Left ventricle myocardium inferior (tissue), 1 donor: ENCODE data around the gene EDC4. TPM values are rescaled to one million over a fixed set of nuclear protein-coding genes. Genes with fewer than 3 reads are reported as not detected.

Experiments used
- DNase-seq: peaks from one replicate; pipeline ENCODE4 v3.0.0-alpha.2; 2020
- H3K27ac ChIP-seq: fragments of 200-600 bp; replicated peaks from 2 replicates; pipeline ENCODE4 v1.8.0; 2021
- H3K27me3 ChIP-seq: fragments of 200-600 bp; 2 replicates; pipeline ENCODE4 v1.8.0; 2021; ENCODE audit warnings: low read depth
- H3K36me3 ChIP-seq: fragments of 200-600 bp; 2 replicates; pipeline ENCODE4 v1.8.0; 2021
- H3K4me1 ChIP-seq: fragments of 200-600 bp; 2 replicates; pipeline ENCODE4 v1.8.0; 2021
- H3K4me3 ChIP-seq: fragments of 200-600 bp; 2 replicates; pipeline ENCODE4 v1.8.0; 2021; ENCODE audit warnings: mild to moderate bottlenecking, moderate library complexity
- H3K9me3 ChIP-seq: fragments of 200-600 bp; replicated peaks from 2 replicates; pipeline ENCODE4 v1.8.0; 2021
- intact Hi-C: fragments of 100-400 bp; cut with micrococcal nuclease; formaldehyde crosslinking; loops from one replicate; pipeline ENCODE4 v1.11.0; 2022
- total RNA-seq: library from RNA; stranded (reverse); fragmentation: NEBNext Ultra II Directional; extraction: Animal tissue kit (Norgen Biotek cat#: 25700); gene quantifications from one replicate; pipeline ENCODE4 v1.2.1, GENCODE V29; 2021
- TF ChIP-seq, protein P1 (sequence below): fragments of 200-600 bp; IDR thresholded peaks from 2 replicates; pipeline ENCODE4 v1.8.0; 2021; ENCODE audit warnings: antibody characterized with exemption, mild to moderate bottlenecking, borderline replicate concordance
- donor health status: DM: no; HTN: yes; CAD: no; lungs with severe emphysema.

The EDC4 gene
- total RNA-seq, 1 donor from 2014 or later: 33.2 TPM

DNA sequence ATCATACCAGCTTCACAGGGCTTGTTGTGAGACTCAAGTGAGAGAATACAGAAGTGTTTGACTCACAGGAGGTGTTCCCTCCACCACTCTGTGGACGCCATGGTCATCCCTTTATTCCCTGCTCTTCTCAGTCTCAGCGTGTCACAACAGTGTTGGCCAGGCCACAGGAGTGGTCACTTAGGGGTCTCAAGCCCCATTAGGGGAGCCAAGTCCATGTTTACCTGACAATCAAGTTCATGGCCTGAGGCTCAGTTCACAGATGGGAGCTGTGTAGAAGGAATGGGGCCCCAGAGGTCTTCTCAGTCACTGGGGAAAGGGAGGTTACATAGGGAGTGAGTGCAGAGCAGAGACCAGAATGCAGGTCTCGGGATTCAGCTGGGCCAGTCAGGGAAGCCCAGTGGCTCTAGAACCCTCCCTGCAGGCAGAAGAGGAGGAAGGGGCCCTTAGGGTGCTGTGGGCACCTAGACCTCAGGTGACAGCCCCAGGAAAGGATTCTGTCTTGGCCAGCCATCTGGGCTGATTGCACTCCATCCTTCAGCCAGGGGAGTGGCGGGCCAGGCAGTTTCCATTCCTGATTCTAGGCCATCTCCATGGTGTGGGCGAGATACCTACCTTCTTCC lies 15.8 kb upstream of the EDC4 start:
- DNase-seq: no peak
- Histone ChIP-seq H3K4me3 (peak overlapping the region; percentile 0), H3K27me3 (no peaks in the 10 kb centered on the region), H3K36me3 (peaks cover 8% of the 10 kb centered on the region), H3K27ac (peak overlapping the region; percentile 93), H3K4me1 (peaks cover 80% of the 10 kb centered on the region), H3K9me3 (no peaks in the 10 kb centered on the region)
- TF ChIP-seq, protein P1, sequence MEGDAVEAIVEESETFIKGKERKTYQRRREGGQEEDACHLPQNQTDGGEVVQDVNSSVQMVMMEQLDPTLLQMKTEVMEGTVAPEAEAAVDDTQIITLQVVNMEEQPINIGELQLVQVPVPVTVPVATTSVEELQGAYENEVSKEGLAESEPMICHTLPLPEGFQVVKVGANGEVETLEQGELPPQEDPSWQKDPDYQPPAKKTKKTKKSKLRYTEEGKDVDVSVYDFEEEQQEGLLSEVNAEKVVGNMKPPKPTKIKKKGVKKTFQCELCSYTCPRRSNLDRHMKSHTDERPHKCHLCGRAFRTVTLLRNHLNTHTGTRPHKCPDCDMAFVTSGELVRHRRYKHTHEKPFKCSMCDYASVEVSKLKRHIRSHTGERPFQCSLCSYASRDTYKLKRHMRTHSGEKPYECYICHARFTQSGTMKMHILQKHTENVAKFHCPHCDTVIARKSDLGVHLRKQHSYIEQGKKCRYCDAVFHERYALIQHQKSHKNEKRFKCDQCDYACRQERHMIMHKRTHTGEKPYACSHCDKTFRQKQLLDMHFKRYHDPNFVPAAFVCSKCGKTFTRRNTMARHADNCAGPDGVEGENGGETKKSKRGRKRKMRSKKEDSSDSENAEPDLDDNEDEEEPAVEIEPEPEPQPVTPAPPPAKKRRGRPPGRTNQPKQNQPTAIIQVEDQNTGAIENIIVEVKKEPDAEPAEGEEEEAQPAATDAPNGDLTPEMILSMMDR: no peak
- intact Hi-C loops: no loop called here

DNA sequence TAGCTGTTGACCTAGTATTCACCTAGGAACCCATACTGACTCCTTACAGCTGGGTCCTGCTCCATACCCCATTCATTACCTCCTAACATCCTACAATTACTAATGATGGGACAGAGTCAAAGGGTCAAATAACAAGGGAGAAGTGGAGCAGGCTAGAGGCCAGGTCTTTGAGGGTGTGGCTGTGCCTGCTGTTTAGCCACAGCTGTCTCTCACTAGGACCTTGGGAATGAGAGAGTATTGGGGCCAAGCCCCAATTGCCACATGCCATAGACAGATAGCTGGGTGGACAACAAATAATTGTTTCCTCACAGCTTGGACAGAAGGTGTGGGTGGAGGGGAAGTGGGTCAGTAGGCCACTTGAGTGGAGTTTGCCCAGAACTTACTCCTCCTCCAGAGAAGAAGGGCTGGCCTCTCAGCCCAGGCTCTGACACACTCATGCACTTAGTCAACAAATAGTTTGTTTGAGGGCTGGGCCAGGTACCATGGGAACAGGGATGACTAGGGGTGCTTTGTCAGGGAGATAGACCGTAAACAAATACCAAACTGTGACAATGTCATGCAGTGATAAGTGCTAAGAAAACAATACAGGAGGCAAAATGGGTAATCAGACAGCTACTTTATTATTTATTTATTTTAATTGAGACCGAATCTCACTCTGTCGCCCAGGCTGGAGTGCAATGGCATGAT lies 15.2 kb upstream of the EDC4 start:
- Histone ChIP-seq H3K9me3 (no peaks in the 10 kb centered on the region), H3K4me3 (peak overlapping the region; percentile 5), H3K27me3 (no peaks in the 10 kb centered on the region), H3K27ac (peak overlapping the region; percentile 93), H3K4me1 (peaks cover 86% of the 10 kb centered on the region), H3K36me3 (peaks cover 8% of the 10 kb centered on the region)
- TF ChIP-seq, protein P1: no peak
- DNase-seq: peak; percentile 61
- intact Hi-C loops: no loop called here

DNA sequence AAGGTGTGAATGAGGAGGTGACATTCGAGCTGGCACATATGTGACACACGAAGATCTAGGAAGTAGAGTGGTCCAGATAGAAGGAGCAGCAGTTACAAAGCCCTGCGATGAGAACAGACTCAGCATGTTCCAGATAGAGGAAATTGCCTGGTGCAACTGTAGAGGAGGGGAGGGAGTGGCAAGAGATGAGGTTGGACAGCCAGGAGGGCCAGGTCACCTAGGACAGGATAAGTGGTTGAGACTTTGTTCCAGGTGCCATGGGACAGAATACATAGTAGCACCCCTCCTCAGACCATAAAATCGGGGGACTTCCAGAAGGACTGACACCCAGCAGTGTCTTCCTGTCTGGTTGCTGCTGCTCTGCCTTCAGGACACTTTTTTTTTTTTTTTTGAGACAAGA lies 14.4 kb upstream of the EDC4 start:
- Histone ChIP-seq H3K36me3 (peaks cover 8% of the 10 kb centered on the region), H3K27me3 (no peaks in the 10 kb centered on the region), H3K4me3 (peak overlapping the region; percentile 5), H3K4me1 (peaks cover 94% of the 10 kb centered on the region), H3K9me3 (no peaks in the 10 kb centered on the region), H3K27ac (peak overlapping the region; percentile 93)
- no peak for DNase-seq
- intact Hi-C loops: no loop called here
- TF ChIP-seq, protein P1: no peak

DNA sequence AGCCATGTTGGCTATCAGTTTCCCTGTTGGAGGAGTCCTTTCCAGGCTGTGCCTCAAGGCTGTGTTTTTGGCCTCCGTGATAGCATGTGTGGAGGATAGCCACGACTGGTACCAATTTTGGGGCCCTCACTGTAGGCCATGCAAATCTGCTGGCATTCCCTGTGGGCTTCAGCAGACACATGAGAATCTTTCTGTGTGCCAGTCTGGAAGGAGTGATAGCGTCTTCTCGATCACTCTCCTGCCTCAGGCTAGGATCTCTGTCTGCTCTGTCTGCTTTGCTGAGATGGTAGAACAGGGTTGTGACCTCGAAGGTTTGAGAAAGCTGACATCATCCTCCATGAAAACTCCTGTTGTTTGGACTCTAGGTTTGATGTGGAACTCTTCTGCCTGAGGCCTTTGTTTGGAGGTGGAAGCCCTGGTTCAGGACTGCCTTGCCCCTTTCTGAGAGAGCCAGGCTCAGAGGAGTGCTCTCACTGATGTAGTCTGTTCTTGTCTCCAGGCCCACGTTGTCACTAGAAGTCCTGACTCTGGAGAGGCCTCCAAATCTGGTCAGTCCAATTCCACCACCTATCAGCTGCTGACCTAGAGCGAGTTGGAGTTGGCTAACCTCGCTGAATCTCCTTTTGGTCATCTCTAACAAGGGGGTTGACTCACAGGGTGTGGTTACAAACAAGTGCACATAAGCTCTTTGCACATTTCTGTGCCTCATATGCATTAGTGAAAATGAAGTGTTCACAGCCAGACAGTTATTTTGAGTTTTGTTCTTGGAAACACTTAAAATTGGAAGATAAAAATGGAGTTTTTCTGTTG lies 12.1 kb upstream of the EDC4 start:
- no peaks in the 10 kb centered on the region for H3K27me3 ChIP-seq
- H3K4me1 ChIP-seq: peaks cover 96% of the 10 kb centered on the region
- TF ChIP-seq, protein P1: no peak
- H3K27ac ChIP-seq: peak overlapping the region; percentile 93
- no peaks in the 10 kb centered on the region for H3K9me3 ChIP-seq
- DNase-seq: no peak
- intact Hi-C loops: no loop called here
- H3K36me3 ChIP-seq: peaks cover 19% of the 10 kb centered on the region
- no peak overlapping the region for H3K4me3 ChIP-seq

DNA sequence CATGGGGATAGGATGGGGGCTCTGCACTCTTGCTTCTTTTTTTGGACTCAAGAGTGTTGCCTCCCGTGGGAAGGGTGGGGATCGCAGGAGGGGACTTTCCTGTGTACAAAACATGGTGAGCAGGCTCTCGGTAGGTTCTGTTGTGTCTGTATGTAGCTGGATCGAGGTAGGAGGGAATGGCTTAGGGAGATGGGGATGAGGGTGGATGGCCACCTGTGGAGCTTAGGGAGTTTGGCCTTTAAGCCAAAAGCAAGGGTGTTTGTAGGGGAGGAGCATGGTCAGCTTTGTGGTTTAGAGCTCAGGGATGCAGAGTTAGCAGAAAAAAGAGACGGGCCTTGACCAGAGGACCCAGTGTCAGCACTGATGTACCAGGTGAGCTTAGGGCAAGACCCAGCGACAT lies 11.0 kb upstream of the EDC4 start:
- H3K4me1 ChIP-seq: peaks cover 85% of the 10 kb centered on the region
- intact Hi-C loops: no loop called here
- H3K27ac ChIP-seq: peak overlapping the region; percentile 93
- TF ChIP-seq, protein P1: no peak
- H3K9me3 ChIP-seq: no peaks in the 10 kb centered on the region
- no peak overlapping the region for H3K4me3 ChIP-seq
- DNase-seq: no peak
- peaks cover 30% of the 10 kb centered on the region for H3K36me3 ChIP-seq
- no peaks in the 10 kb centered on the region for H3K27me3 ChIP-seq
